Measurements from ENCODE around the gene BCL2. TPM values are rescaled to one million over a fixed set of nuclear protein-coding genes. Genes with fewer than 3 reads are reported as not detected.

Gene BCL2
- polyA plus RNA-seq, 10 donors = 14.0 to 22.8 (median 17.6) TPM

DNA sequence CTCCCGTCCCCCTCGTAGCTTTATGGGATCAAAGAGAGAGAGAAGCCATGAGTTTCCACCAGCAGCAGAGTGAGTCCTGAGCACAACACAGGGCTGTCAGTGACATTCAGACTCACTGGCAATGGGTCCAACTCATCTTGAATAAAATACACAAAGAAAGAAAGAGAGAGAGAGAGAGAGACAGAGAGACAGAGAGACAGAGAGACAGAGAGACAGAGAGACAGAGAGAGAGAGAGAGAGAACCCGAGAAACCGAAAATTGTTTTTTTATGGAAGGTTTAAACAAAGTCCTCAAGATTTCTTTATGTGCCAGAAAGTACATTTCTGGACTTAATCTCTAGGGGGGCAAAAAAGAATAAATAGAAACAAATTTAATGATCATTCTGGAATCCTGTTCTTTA is 11.5 kb upstream of the BCL2 start:
- DNase-seq = no peak

DNA sequence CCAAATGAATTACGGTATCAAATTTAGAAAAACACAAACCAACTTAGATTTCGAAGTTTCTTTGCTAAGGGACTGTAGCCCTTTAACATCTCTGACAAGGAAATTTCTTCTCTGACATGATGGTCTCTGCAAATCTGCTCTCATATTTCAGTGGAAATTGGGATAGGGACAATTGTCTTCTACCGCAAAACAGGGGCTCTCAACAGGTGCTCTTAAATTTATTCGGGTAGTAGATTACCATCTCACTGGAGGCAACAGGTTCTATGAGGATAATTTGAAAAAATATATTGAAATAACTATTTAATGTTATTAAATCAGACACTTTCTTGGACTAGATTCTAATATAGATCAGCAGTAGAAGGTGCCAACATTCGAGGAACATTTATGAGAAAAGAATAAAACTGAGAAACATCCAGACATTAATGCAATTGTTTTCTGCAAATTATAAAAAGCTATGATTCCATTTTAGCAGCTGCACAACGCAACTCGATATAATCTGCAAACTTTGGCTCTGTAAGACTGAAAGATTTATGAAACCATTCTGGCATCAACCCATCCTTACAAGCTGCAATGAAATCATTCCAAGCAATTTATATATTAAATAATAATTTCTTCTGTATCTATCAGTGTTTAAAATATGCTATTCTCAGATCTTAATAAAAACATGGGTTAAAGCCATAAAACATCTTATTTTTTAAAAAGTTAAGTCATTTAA is 10.0 kb upstream of the BCL2 start:
- peak in 2 of 3 donors; percentile 49 to 78 for DNase-seq

DNA sequence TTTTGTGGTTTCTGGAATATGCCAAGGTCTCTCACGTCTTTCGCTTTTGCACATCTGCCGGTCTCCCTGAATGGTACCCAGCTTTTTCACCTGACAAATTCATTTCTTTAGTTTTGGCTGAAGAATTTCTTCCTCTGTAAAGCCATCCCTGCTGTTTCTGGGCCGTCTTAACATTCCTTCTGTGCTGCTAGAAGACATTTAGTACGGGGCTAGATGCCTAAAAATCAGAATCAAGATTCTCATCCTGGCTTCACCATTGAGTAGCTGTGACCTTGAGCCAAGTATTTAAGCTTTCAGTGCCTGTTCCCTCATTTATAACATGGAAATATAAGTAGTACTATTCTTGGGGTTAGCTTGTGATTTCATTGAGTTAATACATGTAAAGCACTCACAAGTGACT is 6.4 kb upstream of the BCL2 start:
- DNase-seq = no peak

DNA sequence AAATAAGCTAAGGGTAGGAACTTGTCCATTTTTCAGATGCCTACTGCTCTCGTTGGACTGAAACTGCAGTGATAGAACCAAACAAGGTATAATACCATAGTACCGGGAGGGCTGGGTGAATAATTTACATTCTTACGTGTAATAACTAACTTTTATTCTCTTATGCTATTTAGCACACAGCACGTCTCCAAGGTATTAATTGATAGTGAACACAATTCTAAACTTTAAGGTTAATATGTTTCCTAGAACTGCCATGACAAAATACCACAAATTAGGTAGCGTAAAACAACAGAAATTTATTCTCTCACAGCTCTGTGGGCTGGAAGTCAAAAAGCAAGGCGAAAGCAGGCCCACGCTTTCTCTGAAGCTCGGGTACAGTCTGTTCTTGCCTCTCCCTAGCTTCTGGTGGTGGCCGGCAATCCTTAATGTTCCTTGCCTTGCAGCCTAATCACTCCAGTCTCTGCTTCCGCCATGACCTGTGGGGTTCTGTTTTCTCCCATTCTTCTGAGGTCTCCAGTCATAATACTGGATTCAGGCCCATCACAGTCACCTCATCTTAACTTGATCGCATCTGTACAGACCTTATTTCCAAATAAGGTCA is 5.6 kb upstream of the BCL2 start:
- no peak for DNase-seq

DNA sequence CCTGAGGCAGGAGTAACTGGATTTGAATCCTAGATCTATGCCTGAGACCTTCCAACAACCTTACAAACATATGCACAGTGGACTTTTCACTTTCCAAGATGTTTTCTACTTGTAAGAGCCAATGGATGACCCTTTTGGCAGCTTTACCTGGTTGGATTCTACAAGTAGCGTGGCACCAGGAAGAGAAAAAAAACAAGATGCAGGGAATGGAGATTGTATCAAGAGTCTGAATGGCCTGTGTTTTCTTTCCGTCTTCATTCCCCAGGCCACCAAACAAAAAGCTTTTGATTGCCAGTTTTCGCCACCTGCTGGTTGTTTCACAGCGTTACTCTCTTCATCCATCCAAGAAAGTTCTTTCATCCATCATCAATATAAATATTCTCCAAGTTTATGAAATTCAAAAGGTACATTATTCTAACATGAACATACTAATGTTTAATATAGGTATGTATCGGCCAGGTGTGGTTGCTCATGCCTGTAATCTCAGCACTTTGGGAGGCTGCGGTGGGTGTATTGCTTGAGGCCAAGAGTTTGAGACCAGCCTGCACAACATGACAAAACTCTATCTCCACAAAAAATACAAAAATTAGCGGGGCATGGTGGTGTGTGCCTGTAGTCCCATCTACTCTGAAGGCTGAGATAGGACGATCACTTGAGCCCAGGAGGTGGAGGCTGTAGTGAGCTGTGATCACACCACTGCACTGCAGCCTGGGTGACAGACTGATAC is 3.5 kb upstream of the BCL2 start:
- peak; percentile 76 to 89 (median 87) for DNase-seq

DNA sequence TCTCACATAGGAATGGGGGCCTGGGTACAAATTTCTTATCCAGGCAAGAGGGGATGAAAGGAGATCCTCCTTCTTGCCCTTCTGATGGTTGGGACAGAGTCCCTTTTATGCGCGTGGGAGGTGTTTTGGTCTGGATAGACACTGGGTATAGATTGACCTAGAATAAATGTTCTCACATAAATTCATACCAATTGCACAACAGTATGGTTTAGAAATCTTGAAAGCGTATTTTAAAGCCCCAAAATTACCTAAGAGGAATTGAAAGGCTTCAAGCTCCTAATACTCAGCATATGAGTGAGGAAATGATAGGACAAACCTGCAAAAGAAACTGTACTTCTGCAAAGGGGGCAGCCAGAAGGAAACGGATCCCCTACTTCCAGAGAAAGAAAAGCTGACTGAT is 2.6 kb upstream of the BCL2 start:
- no peak for DNase-seq

DNA sequence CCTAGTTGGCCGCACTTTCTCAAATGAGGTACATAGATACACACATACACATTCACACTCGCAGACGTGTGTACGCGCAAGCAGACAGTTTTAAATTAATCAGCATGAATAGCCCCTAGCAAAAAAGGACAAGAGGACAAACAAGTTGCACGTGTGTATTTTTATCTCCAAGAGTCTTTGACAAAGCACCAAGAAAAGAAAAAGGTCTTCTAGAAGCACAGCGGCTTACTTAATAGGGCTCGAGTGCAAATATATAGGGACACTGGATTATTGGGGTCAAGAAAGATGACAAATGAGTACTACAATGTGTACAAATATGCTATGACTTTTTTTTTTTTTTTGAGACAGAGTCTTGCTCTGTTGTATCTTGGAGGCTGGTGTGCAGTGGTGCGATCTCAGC is 1.7 kb upstream of the BCL2 start:
- DNase-seq = no peak

DNA sequence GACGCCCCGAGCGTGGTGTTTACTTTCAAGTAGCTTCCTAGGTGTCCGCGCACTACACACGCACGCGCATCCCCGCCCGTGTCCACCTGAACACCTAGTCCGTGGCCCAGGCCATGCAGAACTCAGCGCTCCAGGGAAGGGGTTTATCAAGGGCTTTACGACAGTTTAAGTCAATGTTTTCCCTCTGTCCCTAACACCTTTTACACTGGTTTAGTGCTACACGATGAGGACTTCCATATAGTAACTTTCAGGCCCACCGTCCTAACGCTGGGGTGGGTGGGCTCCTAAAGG is 1.4 kb upstream of the BCL2 start:
- DNase-seq = no peak

DNA sequence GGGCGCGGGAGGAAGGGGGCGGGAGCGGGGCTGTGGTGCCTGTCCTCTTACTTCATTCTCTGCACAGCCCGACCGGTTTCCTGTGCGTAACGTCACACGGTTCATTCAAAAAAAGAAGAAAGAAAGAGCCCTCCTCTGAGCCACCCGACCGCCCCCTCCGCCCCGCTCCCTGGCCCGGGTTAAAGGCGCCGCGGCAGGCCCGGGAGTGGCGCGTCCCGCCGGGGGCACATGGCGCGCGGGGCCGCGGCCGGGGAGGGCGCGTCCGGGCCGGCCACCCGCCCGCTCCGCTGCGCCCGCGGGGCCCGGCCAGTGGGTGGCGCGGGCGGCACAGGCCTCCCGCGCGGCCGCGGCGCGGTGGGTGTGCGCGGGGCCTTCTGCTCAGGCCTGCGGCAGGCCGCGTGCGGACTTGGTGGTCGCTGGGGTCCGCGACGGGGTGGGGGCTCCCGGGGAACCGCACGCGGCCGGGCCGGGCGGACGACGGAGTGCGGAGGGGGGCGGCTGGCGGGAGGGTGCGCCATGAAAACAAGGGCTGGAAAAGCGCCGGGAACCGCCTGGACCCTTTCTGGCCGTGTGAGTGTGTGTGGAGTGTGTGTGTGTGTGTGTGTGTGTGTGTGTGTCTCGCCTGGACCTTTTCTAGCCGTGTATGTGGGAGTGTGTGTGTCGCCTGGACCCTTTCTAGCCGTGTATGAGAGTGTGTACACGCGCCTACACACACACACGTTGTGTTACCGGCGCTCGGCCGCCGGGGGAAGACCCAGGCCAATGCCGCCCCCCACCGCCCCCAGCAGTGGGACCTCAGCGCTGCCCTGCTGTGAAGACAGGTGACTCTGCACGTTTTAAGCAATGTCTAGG is 780 bp upstream of the BCL2 start:
- peak; percentile 89 to 94 (median 89) for DNase-seq

DNA sequence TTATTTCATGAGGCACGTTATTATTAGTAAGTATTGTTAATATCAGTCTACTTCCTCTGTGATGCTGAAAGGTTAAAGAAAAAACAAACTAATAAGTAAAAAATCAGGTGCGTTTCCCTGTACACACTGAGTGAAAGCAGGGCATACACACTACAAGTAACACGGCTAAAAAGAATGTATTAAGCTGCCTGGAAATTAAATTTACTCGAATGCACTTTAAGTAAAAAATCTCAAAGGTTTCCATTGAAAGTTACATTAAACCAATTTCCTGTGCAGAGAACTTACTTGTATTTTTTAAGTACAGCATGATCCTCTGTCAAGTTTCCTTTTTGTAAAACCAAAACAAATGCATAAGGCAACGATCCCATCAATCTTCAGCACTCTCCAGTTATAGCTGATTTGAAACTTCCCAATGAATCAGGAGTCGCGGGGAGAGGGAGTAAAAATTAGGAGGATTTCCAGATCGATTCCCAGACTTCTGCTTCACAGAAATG is 633 bp downstream of the BCL2 start:
- no peak for DNase-seq

DNA sequence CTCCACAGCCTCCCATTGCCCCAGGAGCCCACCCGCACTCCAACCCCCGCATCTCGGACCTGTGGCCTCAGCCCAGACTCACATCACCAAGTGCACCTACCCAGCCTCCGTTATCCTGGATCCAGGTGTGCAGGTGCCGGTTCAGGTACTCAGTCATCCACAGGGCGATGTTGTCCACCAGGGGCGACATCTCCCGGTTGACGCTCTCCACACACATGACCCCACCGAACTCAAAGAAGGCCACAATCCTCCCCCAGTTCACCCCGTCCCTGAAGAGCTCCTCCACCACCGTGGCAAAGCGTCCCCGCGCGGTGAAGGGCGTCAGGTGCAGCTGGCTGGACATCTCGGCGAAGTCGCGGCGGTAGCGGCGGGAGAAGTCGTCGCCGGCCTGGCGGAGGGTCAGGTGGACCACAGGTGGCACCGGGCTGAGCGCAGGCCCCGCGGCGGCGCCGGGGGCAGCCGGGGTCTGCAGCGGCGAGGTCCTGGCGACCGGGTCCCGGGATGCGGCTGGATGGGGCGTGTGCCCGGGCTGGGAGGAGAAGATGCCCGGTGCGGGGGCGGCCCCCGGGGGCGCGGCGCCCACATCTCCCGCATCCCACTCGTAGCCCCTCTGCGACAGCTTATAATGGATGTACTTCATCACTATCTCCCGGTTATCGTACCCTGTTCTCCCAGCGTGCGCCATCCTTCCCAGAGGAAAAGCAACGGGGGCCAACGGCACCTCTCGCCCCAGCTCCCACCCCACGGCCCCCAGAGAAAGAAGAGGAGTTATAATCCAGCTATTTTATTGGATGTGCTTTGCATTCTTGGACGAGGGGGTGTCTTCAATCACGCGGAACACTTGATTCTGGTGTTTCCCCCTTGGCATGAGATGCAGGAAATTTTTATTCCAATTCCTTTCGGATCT is 1.3 kb downstream of the BCL2 start:
- peak in 1 of 3 donors; percentile 82 for DNase-seq

DNA sequence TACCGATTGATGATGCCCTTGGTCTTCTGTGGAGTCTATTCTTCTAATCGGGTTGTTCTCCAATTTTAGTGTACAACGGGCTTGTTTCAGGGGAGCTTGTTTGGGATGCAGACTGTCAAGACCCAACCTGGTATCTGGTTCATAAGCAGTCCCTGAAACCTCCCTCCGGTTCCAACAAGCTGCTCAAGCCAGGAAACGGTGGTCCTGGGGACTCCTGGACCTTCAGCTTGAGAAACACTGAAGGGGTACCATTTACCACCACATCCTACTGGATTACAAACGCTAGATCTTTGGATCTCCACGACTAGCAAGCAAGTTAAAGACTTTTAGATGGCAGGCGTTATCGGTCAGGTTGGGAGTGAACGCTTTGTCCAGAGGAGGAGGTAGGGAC is 2.0 kb downstream of the BCL2 start:
- peak in 1 of 3 donors; percentile 54 for DNase-seq

DNA sequence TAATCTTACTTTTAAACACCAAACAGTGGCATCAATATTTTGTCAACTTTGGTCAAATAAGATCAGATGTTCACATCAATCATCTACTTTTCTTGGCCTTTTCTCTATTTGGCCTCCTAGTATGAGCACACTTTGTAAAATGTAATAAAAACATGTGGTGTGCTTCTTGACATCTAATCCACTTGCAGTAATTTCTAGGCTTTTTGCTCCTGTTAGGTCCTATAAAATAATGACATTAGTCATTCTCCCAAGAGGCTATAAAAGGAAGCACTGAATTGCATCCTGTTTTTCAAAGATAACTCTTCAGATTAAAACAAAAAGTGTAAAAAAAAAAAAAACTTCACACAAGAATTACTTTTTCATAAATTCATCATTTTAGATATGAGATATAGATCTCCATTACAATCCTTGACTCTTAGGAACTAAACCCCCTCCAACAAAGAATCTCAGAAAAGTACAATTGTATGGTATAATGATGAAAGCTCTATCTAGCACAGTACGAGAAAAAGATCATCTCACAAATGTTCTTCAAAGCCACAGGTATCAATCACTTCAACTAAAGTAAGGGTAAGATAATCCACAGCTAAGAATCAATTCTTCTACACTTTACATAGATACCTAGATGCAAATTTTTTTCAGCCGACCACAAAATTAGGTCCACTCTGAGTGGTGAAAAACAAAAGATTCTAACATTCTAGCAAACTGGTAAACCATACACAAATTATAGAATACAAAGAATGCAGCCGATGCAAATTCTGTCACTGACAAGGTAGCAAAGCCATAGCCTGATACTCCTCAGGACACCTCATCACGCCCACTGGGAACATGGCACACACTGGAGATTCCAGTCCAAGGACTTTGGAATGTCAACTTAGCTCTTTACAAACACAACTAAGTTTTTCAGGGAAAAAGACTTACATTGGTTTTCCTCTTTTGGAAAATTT is 2.7 kb downstream of the BCL2 start:
- no peak for DNase-seq

DNA sequence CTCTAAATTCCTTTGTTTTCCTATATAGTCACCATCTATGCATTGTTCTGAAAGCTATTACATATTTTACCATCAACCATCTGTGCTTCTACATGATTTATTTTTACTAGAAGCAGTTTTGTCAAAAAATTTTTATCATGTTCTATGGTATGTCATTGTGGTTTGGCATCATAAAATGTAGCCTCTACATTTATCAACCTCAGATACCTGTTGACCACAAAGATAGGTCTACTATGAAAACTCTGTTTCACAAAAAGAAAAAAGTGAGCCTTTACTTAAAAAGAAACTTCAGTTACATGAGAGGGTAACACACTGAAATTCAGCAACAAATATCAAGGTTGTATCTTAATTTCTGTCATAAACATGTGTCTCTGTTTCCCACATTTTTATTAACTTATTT is 3.7 kb downstream of the BCL2 start:
- no peak for DNase-seq

DNA sequence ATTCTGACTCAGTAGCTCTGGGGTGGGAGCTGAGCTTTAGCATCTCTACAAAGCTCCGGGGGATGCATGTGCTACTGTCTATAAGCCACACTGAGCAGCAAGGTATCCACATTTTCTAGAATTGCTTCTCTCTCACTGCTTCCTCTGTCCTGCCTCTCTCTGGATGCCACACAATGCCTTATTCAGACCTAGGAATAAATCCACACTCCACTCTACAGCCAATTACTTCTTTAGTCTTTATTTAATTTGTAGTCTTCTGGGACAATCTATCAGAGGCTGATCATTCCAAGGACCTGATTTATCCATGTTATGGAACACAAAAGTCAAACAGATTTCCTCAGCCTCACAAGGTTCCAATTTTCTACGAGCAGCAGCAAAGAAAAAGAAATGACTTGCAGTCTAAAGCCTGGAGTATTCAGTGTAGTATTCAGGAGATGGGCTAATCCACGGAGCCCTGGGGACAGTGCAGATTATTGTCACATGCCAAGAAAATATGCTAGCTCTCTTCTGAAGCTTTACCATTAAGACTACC is 4.4 kb downstream of the BCL2 start:
- peak in 1 of 3 donors; percentile 43 for DNase-seq

DNA sequence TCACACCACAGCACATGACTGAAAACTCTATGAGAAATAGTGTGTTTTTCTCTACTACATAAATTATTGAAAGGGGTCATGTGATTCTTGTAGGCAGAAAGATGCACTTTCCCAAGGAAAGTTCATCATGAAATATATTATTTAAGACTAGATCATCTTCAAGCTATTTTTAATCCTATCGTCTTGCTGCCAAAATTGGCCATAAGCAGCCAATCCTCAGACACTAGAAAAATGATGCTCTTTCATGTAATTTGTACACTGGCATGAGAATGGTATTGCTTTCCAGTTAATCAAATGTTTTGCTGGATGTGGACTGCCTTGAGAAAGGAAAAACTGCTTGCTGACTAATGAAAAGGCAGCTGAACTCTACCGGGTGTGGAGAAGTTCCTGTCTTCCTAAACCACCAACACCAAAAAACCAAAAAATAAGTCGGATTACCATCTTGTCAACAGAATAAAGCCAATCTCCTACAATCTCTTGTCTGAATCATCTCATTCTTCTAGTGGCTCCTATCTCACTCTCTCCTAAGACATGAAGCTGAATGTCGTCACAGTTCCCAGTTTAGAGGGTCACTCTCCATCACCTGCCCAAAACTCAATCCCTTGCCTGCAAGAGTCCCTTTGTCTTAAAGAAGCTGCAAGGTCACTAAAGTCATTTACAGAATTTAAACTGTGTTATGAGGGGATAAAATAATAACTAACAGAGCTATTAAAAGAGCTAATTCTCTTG is 5.3 kb downstream of the BCL2 start:
- no peak for DNase-seq

DNA sequence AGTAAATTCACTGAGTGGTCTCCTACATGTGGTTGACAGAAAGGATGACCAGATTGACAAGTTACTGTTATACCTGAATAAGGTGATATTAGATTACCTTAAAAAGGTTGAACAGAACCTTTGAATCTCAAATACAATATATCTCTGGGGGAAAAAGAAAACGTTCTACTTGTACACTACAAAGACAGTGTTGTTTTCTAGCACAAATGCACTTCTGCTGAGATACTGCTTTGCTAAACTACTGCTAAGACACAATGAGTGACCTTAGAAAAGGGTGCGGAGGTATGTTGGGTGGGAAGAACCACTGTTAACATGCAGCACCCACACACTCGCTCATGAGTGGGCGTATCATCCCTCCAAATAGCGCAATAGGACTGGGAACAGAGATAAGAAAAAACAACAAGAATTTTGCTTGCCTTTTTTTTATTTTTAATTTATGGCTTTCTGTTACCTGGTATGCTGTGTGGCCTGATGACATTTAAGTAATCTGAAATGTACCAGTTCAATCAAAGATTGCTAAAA is 6.1 kb downstream of the BCL2 start:
- no peak for DNase-seq

DNA sequence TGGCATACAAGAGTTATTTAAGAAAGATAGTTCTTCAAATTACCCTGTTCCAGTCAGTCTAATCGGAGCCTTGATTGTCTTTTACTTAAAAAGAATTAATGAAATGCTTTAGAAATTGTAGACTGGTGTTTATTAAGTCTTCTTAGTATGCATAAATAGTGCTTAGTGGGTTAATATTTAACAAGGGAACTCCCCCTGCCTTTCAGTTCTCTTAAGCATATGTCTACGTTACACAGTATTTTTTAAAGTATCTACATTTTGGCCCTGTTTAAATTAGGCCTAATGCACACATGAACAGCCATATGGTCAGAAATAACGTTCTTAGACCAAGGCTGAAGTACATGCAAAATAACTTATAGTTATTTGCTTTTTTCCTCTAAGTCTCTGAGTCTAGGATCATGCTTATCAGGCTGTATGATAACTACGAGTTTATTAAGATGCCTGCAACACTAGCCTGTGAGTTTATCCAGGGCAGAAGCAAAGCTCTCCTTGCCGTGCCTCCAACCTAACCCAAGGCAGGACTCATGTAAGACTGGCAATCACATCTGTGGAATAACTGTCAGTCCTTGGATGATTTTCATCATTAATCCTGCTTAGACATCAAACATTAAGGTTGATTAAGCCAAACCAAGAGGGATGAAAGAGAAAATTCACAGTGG is 6.7 kb downstream of the BCL2 start:
- DNase-seq = no peak
